Keratinocyte (primary cell): ENCODE results near the gene CLEC2D.
"Not testable (repeated sequence)": the region's sequence is repeated elsewhere in the genome, so short reads cannot be mapped to it uniquely, and the experiment has no call there.

Experiments
- EZH2 ChIP-seq: IDR thresholded peaks from one replicate; pipeline ENCODE4 v1.6.1; 2012; ENCODE audit warnings: inconsistent platforms, mild to moderate bottlenecking, low read length, moderate library complexity
- TF ChIP-seq, protein P1 (sequence below), 3 experiments: IDR thresholded peaks in 1 of 3; conservative IDR thresholded peaks in 1 of 3; optimal IDR thresholded peaks in 1 of 3; 2 replicates in 2 of 3; 3 replicates in 1 of 3; pipeline versions ENCODE3 to v1.5.1; 2011; ENCODE audit warnings: low read length in 3 of 3, mild to moderate bottlenecking in 3 of 3, moderate library complexity in 2 of 3, control low read depth in 1 of 3, inconsistent platforms in 1 of 3; ENCODE audit not compliant: insufficient read depth in 2 of 3; ENCODE audit errors: extremely low read depth in 1 of 3

DNA sequence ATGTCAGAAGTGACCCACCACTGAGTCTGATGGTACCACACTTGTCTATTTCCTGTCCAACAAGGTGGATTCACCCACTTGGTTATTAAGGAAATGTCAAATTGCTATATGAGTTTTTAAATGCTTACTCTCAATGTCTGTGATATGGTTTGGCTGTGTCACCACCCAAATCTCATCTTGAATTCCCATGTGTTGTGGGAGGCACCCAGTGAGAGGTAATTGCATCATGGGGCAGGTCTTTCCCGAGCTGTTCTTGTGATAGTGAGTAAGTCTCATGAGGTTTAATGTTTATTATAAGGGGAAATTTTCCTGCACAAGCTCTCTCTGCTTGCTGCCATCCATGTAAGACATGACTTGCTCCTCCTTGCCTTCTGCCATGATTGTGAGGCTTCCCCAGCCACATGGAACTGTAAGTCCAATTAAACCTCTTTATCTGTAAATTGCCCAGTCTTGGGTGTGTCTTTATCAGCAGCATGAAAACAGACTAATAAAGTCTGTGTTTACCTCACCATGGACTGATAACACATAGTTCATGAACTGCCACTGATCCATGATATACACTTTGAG, 24.4 kb upstream of the CLEC2D start:
- TF ChIP-seq, protein P1, sequence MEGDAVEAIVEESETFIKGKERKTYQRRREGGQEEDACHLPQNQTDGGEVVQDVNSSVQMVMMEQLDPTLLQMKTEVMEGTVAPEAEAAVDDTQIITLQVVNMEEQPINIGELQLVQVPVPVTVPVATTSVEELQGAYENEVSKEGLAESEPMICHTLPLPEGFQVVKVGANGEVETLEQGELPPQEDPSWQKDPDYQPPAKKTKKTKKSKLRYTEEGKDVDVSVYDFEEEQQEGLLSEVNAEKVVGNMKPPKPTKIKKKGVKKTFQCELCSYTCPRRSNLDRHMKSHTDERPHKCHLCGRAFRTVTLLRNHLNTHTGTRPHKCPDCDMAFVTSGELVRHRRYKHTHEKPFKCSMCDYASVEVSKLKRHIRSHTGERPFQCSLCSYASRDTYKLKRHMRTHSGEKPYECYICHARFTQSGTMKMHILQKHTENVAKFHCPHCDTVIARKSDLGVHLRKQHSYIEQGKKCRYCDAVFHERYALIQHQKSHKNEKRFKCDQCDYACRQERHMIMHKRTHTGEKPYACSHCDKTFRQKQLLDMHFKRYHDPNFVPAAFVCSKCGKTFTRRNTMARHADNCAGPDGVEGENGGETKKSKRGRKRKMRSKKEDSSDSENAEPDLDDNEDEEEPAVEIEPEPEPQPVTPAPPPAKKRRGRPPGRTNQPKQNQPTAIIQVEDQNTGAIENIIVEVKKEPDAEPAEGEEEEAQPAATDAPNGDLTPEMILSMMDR (optimal IDR thresholded peaks at IDR 0.05 in 1 of 3, IDR thresholded peaks at IDR 0.05 in 1 of 3, conservative IDR thresholded peaks at IDR 0.05 in 1 of 3; ENCODE audit: extremely low read depth in 1 of 3, insufficient read depth in 2 of 3, low read length in 3 of 3): not testable (repeated sequence)
- TF ChIP-seq EZH2: not testable (repeated sequence)
